ENCODE measurements around the gene DHRS7.

GRCh38 chr14:60134702-60135101 lies 30.5 kb downstream of the DHRS7 start:
- TF ChIP-seq CTCF (IDR thresholded peaks at IDR 0.05), result no peak
- TF ChIP-seq PBX3 (IDR thresholded peaks at IDR 0.05), result no peak
- no peak for TF ChIP-seq RXRA (IDR thresholded peaks at IDR 0.05; ENCODE audit: borderline replicate concordance, low read depth)
- TF ChIP-seq GABPA (IDR thresholded peaks at IDR 0.05; ENCODE audit: low read depth), result no peak
- TF ChIP-seq FOXM1 (IDR thresholded peaks at IDR 0.05; ENCODE audit: low read depth), result no peak

Data from SK-N-SH (cell line).